ENCODE results near the gene WDR45B.

GRCh38 chr17:82677353-82677925 is 29.2 kb upstream of the WDR45B start:
- TF ChIP-seq CTCF (conservative IDR thresholded peaks at IDR 0.05; ENCODE audit: low read length) (peak; percentile 45; the same call in 1 of the 2 replicates), EZH2phosphoT487 (IDR thresholded peaks at IDR 0.05; ENCODE audit: borderline replicate concordance, low read depth, low read length) (no peak)
